GM23248 (cell line): ENCODE measurements around the gene LZTS2. TPM values are rescaled to one million over a fixed set of nuclear protein-coding genes. Genes with fewer than 3 reads are reported as not detected.
"Not testable (repeated sequence)": the region's sequence is repeated elsewhere in the genome, so short reads cannot be mapped to it uniquely, and the experiment has no call there.

Source experiments
- DNase-seq: peaks from one replicate; pipeline ENCODE4 v3.0.0-alpha.2; 2015
- H2AFZ ChIP-seq: fragments of 200-600 bp; sonication (generic); 2 replicates; pipeline ENCODE4 v1.6.1; 2016; ENCODE audit warnings: antibody characterized with exemption
- H3F3A ChIP-seq: fragments of 200-600 bp; sonication (generic); 2 replicates; pipeline ENCODE4 v1.6.1; 2016; ENCODE audit warnings: mild to moderate bottlenecking, antibody characterized with exemption, mixed run types; ENCODE audit not compliant: insufficient read depth
- H3K27ac ChIP-seq: fragments of 200-600 bp; sonication (generic); 2 replicates; pipeline ENCODE4 v1.5.1; 2016; ENCODE audit warnings: mild to moderate bottlenecking
- H3K27me3 ChIP-seq: fragments of 200-600 bp; sonication (generic); replicated peaks from 2 replicates; pipeline ENCODE4 v1.6.1; 2016; ENCODE audit warnings: mild to moderate bottlenecking; ENCODE audit not compliant: insufficient read depth
- H3K36me3 ChIP-seq: fragments of 200-600 bp; sonication (generic); 2 replicates; pipeline ENCODE4 v1.6.1; 2016; ENCODE audit warnings: low read depth, mild to moderate bottlenecking
- H3K4me1 ChIP-seq: fragments of 200-600 bp; sonication (generic); 2 replicates; pipeline ENCODE4 v1.6.1; 2016; ENCODE audit warnings: mild to moderate bottlenecking; ENCODE audit not compliant: insufficient read depth
- H3K4me2 ChIP-seq: fragments of 200-600 bp; sonication (generic); one replicate; pipeline ENCODE4 v1.6.1; 2016; ENCODE audit warnings: mild to moderate bottlenecking; ENCODE audit not compliant: unreplicated experiment
- H3K4me3 ChIP-seq: fragments of 200-600 bp; sonication (generic); 2 replicates; pipeline ENCODE4 v1.5.1; 2016; ENCODE audit warnings: mild to moderate bottlenecking
- H3K79me2 ChIP-seq: fragments of 200-600 bp; sonication (generic); 2 replicates; pipeline ENCODE4 v1.6.1; 2016; ENCODE audit warnings: mild to moderate bottlenecking; ENCODE audit not compliant: insufficient read depth
- H3K9ac ChIP-seq: fragments of 200-600 bp; sonication (generic); 2 replicates; pipeline ENCODE4 v1.6.1; 2016; ENCODE audit warnings: mild to moderate bottlenecking
- H3K9me2 ChIP-seq: fragments of 200-600 bp; sonication (generic); 2 replicates; pipeline ENCODE4 v1.6.1; 2016; ENCODE audit warnings: mixed run types, mild to moderate bottlenecking, moderate library complexity; ENCODE audit not compliant: insufficient read depth
- H3K9me3 ChIP-seq: fragments of 200-600 bp; sonication (generic); one replicate; pipeline ENCODE4 v1.6.1; 2017; ENCODE audit warnings: low read depth
- H4K20me1 ChIP-seq: fragments of 200-600 bp; sonication (generic); 2 replicates; pipeline ENCODE4 v1.6.0; 2016; ENCODE audit not compliant: insufficient read depth
- EZH2 ChIP-seq: fragments of 200-600 bp; sonication (generic); IDR thresholded peaks from 2 replicates; pipeline ENCODE4 v1.6.1; 2018; ENCODE audit warnings: antibody characterized with exemption, mild to moderate bottlenecking; ENCODE audit not compliant: insufficient read depth, poor library complexity, severe bottlenecking
- EZH2phosphoT487 ChIP-seq: fragments of 200-600 bp; sonication (generic); IDR thresholded peaks from 2 replicates; pipeline ENCODE4 v1.6.1; 2018; ENCODE audit warnings: antibody characterized with exemption, moderate library complexity, mild to moderate bottlenecking, low read depth; ENCODE audit not compliant: insufficient read depth
- WGBS, 2 experiments: methylation state at CpG; one replicate each; pipeline ENCODE4 v1.1.6; 2015 to 2017; ENCODE audit warnings: low lambda C conversion rate in 2 of 2, low coverage in 1 of 2; ENCODE audit errors: missing lambda C conversion rate in 2 of 2; 5-methylcytosine and 5-hydroxymethylcytosine counted together
- in situ Hi-C: fragments of 300-500 bp; cut with MboI; formaldehyde crosslinking; loops from 2 replicates; pipeline ENCODE4 v1.15.0; 2020
- polyA plus RNA-seq: library from polyadenylated mRNA; unstranded; fragments of >200 nt; fragmentation: Nextera tagmentation; extraction: Ambion mirVana; gene quantifications from 2 replicates; pipeline ENCODE4 v1.2.1, GENCODE V29; 2016
- total RNA-seq: library from RNA; depleted of rRNA; stranded (reverse); fragments of >200 nt; shearing (Covaris generic); gene quantifications from 2 replicates; pipeline ENCODE4 v1.2.3, GENCODE V29; 2014

Gene LZTS2
- total and polyA plus RNA-seq, 2 experiments from 2014 or later = 51.1 to 95.2 TPM

GRCh38 chr10:100970914-100971811 is 28.4 kb upstream of the LZTS2 start:
- H3K27ac ChIP-seq = no peak overlapping the region
- H3K27me3 ChIP-seq = no peaks in the 10 kb centered on the region
- no peak for TF ChIP-seq EZH2
- no peak for TF ChIP-seq EZH2phosphoT487
- no peaks in the 10 kb centered on the region for H4K20me1 ChIP-seq
- 0 out of 2 replicates have a peak, but pooled peaks cover 6% of the 10 kb centered on the region for H3K4me1 ChIP-seq
- H3F3A ChIP-seq = no peaks in the 10 kb centered on the region
- H3K9me3 ChIP-seq = no peaks in the 10 kb centered on the region
- no peaks in the 10 kb centered on the region for H3K79me2 ChIP-seq
- no peak overlapping the region for H3K9ac ChIP-seq
- 71 to 72% methylated on average over 4 of the region's 4 CpGs for WGBS, 2 experiments
- H3K36me3 ChIP-seq = no peaks in the 10 kb centered on the region
- no peak overlapping the region for H3K4me3 ChIP-seq
- in situ Hi-C loops = no loop called here
- H3K4me2 ChIP-seq = no peak overlapping the region
- no peak for DNase-seq
- no peaks in the 10 kb centered on the region for H3K9me2 ChIP-seq
- no peak overlapping the region for H2AFZ ChIP-seq

DNA sequence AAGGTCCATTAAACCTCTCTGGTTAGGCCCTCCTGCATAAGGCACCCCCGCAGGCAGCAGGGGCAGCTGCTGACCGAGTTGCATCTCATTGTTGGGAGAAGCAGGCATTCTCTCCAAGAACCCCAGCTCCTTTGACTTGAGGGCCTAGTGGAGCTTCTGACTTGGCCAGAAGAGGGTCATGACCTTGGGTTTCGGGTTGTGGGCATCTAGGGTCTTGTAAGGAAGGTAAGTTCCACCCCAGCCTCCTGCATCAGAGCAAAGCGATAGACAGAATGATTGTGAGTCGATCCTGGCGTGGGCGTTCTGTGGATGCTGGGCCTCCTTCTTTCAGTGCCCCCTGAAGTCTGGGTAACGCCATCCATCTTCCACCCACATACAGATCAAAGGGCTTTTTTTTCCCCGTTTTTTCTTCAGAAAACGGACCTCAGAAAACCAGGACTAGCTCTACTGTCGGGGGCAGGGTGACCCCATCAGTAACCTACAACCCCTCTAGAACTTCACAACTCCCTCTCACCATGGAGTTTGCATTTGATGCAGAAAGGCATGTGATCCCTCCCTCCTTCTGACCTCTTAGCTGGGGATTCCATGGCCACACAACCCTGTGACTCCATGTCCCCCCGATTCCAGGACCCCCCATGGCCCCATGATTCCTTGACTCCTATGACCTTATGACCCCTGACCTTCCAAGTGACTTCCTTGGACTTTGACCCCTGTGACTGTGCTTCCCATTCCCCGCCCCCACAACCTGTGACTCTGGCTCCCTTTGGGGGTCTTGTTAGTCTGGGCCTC is 27.3 kb upstream of the LZTS2 start:
- H3K9me3 ChIP-seq = no peaks in the 10 kb centered on the region
- H3K27me3 ChIP-seq = no peaks in the 10 kb centered on the region
- no peak overlapping the region for H2AFZ ChIP-seq
- no peak for TF ChIP-seq EZH2
- TF ChIP-seq EZH2phosphoT487 = no peak
- H4K20me1 ChIP-seq = no peaks in the 10 kb centered on the region
- DNase-seq = no peak
- no peaks in the 10 kb centered on the region for H3K9me2 ChIP-seq
- in situ Hi-C loops = no loop called here
- H3K9ac ChIP-seq = no peak overlapping the region
- no peaks in the 10 kb centered on the region for H3K36me3 ChIP-seq
- no peak overlapping the region for H3K4me3 ChIP-seq
- no peaks in the 10 kb centered on the region for H3F3A ChIP-seq
- no peaks in the 10 kb centered on the region for H3K79me2 ChIP-seq
- H3K27ac ChIP-seq = no peak overlapping the region
- 0 out of 2 replicates have a peak, but pooled peaks cover 6% of the 10 kb centered on the region for H3K4me1 ChIP-seq
- no peak overlapping the region for H3K4me2 ChIP-seq
- WGBS, 2 experiments = 63 to 64% methylated on average over 13 of the region's 13 CpGs

DNA sequence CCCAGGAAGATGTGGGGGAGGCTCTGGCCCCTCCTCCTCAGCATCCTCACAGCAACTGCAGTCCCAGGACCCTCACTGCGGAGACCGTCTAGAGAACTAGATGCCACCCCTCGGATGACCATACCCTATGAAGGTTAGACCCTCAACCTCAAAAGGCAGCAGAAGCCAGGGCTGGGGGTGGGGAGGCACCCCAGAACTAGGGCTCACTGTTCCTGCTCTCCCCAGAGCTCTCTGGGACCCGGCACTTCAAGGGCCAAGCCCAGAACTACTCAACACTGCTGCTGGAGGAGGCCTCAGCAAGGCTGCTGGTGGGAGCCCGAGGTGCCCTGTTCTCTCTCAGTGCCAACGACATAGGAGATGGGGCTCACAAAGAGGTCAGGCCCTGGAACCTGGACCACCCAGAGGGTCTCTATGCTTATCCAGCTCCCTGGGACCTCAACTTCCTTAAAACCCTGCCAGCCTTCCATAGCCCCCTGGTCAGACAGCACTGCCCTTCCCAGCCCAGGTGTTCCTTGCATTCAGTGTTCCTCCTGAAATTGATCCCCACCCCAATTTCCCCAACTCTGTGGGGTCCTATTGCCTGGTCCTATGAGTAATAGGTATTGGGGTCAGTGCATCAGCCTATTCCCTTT is 26.6 kb upstream of the LZTS2 start:
- no peaks in the 10 kb centered on the region for H3K79me2 ChIP-seq
- no peak for TF ChIP-seq EZH2phosphoT487
- TF ChIP-seq EZH2 = no peak
- WGBS, 2 experiments = 82 to 88% methylated on average over 5 to 6 of the region's 6 CpGs
- H3K36me3 ChIP-seq = no peaks in the 10 kb centered on the region
- H3K27ac ChIP-seq = no peak overlapping the region
- H3K4me3 ChIP-seq = no peak overlapping the region
- H4K20me1 ChIP-seq = no peaks in the 10 kb centered on the region
- H3K4me2 ChIP-seq = no peak overlapping the region
- H3K27me3 ChIP-seq = no peaks in the 10 kb centered on the region
- DNase-seq = no peak
- no peaks in the 10 kb centered on the region for H3K9me3 ChIP-seq
- H3F3A ChIP-seq = no peaks in the 10 kb centered on the region
- H3K9me2 ChIP-seq = no peaks in the 10 kb centered on the region
- no peak overlapping the region for H3K9ac ChIP-seq
- H3K4me1 ChIP-seq = 0 out of 2 replicates have a peak, but pooled peaks cover 6% of the 10 kb centered on the region
- in situ Hi-C loops = no loop called here
- H2AFZ ChIP-seq = no peak overlapping the region

DNA sequence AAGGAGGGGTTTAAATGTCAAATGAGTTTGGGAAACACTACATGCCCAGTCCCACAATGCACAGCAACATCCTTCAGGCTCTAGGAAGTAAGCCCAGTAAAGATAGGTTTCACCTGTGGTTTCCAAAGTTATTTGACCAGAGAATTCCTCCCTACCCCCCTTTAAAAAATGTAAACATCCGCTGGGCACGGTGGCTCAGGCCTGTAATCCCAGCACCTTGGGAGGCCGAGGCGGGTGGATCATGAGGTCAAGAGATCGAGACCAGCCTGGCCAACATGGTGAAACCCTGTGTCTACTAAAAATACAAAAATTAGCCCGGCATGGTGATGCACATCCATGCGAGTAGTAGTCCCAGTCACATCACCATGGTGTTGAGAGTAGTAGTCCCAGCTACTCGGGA is 24.2 kb upstream of the LZTS2 start:
- H2AFZ ChIP-seq, H3K79me2 ChIP-seq, H3K4me2 ChIP-seq, DNase-seq, H3K9ac ChIP-seq, H3F3A ChIP-seq, H3K36me3 ChIP-seq, H3K9me2 ChIP-seq, H3K4me3 ChIP-seq, in situ Hi-C loops, H3K4me1 ChIP-seq, H3K9me3 ChIP-seq, H3K27me3 ChIP-seq, H4K20me1 ChIP-seq, H3K27ac ChIP-seq: not testable (repeated sequence)
- WGBS, 2 experiments = 81 to 85% methylated on average over 8 of the region's 8 CpGs
